Measurements from ENCODE around the gene CACNA1S.

GRCh38 chr1:201112926-201113325 is 700 bp upstream of the CACNA1S start:
- TF ChIP-seq CTCF (IDR thresholded peaks at IDR 0.05) (no peak), POLR2AphosphoS5 (IDR thresholded peaks at IDR 0.05; ENCODE audit: low read depth, low read length) (no peak), SIN3A (IDR thresholded peaks at IDR 0.05; ENCODE audit: borderline replicate concordance, insufficient read depth, low read depth, low read length) (no peak), TCF7L2 (IDR thresholded peaks at IDR 0.05; ENCODE audit: low read depth, low read length) (no peak)
- TF ChIP-seq, protein P1, sequence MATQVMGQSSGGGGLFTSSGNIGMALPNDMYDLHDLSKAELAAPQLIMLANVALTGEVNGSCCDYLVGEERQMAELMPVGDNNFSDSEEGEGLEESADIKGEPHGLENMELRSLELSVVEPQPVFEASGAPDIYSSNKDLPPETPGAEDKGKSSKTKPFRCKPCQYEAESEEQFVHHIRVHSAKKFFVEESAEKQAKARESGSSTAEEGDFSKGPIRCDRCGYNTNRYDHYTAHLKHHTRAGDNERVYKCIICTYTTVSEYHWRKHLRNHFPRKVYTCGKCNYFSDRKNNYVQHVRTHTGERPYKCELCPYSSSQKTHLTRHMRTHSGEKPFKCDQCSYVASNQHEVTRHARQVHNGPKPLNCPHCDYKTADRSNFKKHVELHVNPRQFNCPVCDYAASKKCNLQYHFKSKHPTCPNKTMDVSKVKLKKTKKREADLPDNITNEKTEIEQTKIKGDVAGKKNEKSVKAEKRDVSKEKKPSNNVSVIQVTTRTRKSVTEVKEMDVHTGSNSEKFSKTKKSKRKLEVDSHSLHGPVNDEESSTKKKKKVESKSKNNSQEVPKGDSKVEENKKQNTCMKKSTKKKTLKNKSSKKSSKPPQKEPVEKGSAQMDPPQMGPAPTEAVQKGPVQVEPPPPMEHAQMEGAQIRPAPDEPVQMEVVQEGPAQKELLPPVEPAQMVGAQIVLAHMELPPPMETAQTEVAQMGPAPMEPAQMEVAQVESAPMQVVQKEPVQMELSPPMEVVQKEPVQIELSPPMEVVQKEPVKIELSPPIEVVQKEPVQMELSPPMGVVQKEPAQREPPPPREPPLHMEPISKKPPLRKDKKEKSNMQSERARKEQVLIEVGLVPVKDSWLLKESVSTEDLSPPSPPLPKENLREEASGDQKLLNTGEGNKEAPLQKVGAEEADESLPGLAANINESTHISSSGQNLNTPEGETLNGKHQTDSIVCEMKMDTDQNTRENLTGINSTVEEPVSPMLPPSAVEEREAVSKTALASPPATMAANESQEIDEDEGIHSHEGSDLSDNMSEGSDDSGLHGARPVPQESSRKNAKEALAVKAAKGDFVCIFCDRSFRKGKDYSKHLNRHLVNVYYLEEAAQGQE (IDR thresholded peaks at IDR 0.05; ENCODE audit: insufficient read depth in 1 of 2, low read depth in 2 of 2, low read length in 1 of 2), result no peak

All from Panc1 (cell line).